Measurements from ENCODE around the gene DNASE1L3. TPM values are rescaled to one million over a fixed set of nuclear protein-coding genes. Genes with fewer than 3 reads are reported as not detected.

DNASE1L3 gene
- total and polyA plus RNA-seq, 4 donors = 76.1 to 201 (median 128) TPM

GRCh38 chr3:58237941-58238681 is 27.3 kb upstream of the DNASE1L3 start (continued):
- TF ChIP-seq CTCF (IDR thresholded peaks at IDR 0.05; ENCODE audit: low read depth, low read length, missing input control) = no peak

- Histone ChIP-seq H3K36me3 (ENCODE audit: control insufficient read depth in 4 of 4, insufficient read depth in 3 of 4, low read depth in 1 of 4, low read length in 3 of 4) (no peaks in the 10 kb centered on the region), H3K4me3 (ENCODE audit: low read depth in 1 of 3, low read length in 3 of 3) (peak within 1 kb of the TSS; percentile 65 to 94 (median 91)), H3K27ac (ENCODE audit: low read depth in 1 of 2, low read length in 2 of 2) (peak within 1 kb of the TSS; percentile 77 to 84), H3K4me1 (ENCODE audit: control insufficient read depth in 4 of 4, insufficient read depth in 4 of 4, low read length in 3 of 4) (peaks cover 5 to 46% (median 36%) of the 10 kb centered on the region in 4 donors), H3K9me3 (ENCODE audit: control insufficient read depth in 4 of 4, low read length in 3 of 4) (no peaks in the 10 kb centered on the region), H3K9ac (ENCODE audit: low read depth in 1 of 2, low read length in 2 of 2) (peak within 1 kb of the TSS; percentile 52 to 89), H3K27me3 (ENCODE audit: control insufficient read depth in 4 of 4, insufficient read depth in 4 of 4, low read length in 3 of 4) (no peaks in the 10 kb centered on the region)
- peak; percentile 87 for DNase-seq (ENCODE audit: low spot score)
- WGBS = under 1% methylated on average over 77 of the region's 77 CpGs
- peak; percentile 37 for TF ChIP-seq REST (IDR thresholded peaks at IDR 0.05)
- no peak for TF ChIP-seq RXRA (IDR thresholded peaks at IDR 0.05)
- TF ChIP-seq FOXA1 (IDR thresholded peaks at IDR 0.05) = no peak
- TF ChIP-seq RAD21 (IDR thresholded peaks at IDR 0.05) = peak in 1 of 2 donors; percentile 28
Observed at GRCh38 chr3:58237238-58237940, 26.6 kb upstream of the DNASE1L3 start, which contains the start of gene ABHD6. ABHD6 (plus strand) TSS chr3:58237792; CDS start chr3:58256587, 18,795 bp downstream.

- WGBS = 25% methylated on average over 24 of the region's 24 CpGs
- peak overlapping the region; percentile 65 to 94 (median 91) for H3K4me3 ChIP-seq (ENCODE audit: low read depth in 1 of 3, low read length in 3 of 3)
- H3K27ac ChIP-seq (ENCODE audit: low read depth in 1 of 2, low read length in 2 of 2) = peak overlapping the region; percentile 77 to 84
- peak overlapping the region; percentile 52 to 89 for H3K9ac ChIP-seq (ENCODE audit: low read depth in 1 of 2, low read length in 2 of 2)
- peaks cover 5 to 39% (median 30%) of the 10 kb centered on the region in 4 donors for H3K4me1 ChIP-seq (ENCODE audit: control insufficient read depth in 4 of 4, insufficient read depth in 4 of 4, low read length in 3 of 4)
- DNase-seq (ENCODE audit: low spot score) = no peak
- H3K36me3 ChIP-seq (ENCODE audit: control insufficient read depth in 4 of 4, insufficient read depth in 3 of 4, low read depth in 1 of 4, low read length in 3 of 4) = no peaks in the 10 kb centered on the region
- H3K27me3 ChIP-seq (ENCODE audit: control insufficient read depth in 4 of 4, insufficient read depth in 4 of 4, low read length in 3 of 4) = no peaks in the 10 kb centered on the region
- H3K9me3 ChIP-seq (ENCODE audit: control insufficient read depth in 4 of 4, low read length in 3 of 4) = no peaks in the 10 kb centered on the region
- TF ChIP-seq HNF4A (conservative IDR thresholded peaks at IDR 0.05) (no peak), FOXA1 (IDR thresholded peaks at IDR 0.05) (no peak), FOXA2 (IDR thresholded peaks at IDR 0.05) (no peak), HNF4G (IDR thresholded peaks at IDR 0.05) (no peak), GABPA (IDR thresholded peaks at IDR 0.05 in 1 of 2, conservative IDR thresholded peaks at IDR 0.05 in 1 of 2) (no peak), MAX (IDR thresholded peaks at IDR 0.05) (no peak), NR2F2 (IDR thresholded peaks at IDR 0.05) (no peak), TAF1 (conservative IDR thresholded peaks at IDR 0.05) (no peak), RXRA (IDR thresholded peaks at IDR 0.05) (no peak), SP1 (IDR thresholded peaks at IDR 0.05) (no peak), REST (IDR thresholded peaks at IDR 0.05) (no peak), RAD21 (IDR thresholded peaks at IDR 0.05) (no peak), EGR1 (IDR thresholded peaks at IDR 0.05; ENCODE audit: low read depth in 2 of 2) (no peak), ATF3 (IDR thresholded peaks at IDR 0.05) (no peak), YY1 (IDR thresholded peaks at IDR 0.05) (no peak)
Observed at GRCh38 chr3:58236527-58237237, 25.9 kb upstream of the DNASE1L3 start.
